Stimulated activated CD8-positive, alpha-beta memory T cell treated with anti-CD3 and anti-CD28 coated beads, Interleukin-12 subunit alpha, Interleukin-12 subunit beta, amount 100 ng/mL, for 24 hours (primary cell): Measurements from ENCODE around the gene ALS2CL.
"Not testable (repeated sequence)": the region's sequence is repeated elsewhere in the genome, so short reads cannot be mapped to it uniquely, and the experiment has no call there.

Experiments used
- DNase-seq: peaks from one replicate; pipeline ENCODE4 v3.0.0-alpha.2; 2020; ENCODE audit errors: extremely low read depth

ALS2CL gene

GRCh38 chr3:46704346-46704745 is 10.9 kb upstream of the ALS2CL start:
- not testable (repeated sequence) for DNase-seq

GRCh38 chr3:46703013-46703520 is 9.6 kb upstream of the ALS2CL start:
- no peak for DNase-seq

GRCh38 chr3:46702246-46703012 is 8.9 kb upstream of the ALS2CL start:
- no peak for DNase-seq

- DNase-seq = no peak
Observed at GRCh38 chr3:46701181-46701939, 7.9 kb upstream of the ALS2CL start, which contains the start of gene TMIE. TSS of gene TMIE (plus strand) at chr3:46701392. CDS start at chr3:46701488, 96 bp downstream.

- DNase-seq = no peak
Observed at GRCh38 chr3:46700772-46701171, 7.3 kb upstream of the ALS2CL start.

- DNase-seq = no peak
Observed at GRCh38 chr3:46699676-46700523, 6.4 kb upstream of the ALS2CL start.

- DNase-seq = no peak
Observed at GRCh38 chr3:46695962-46696894, 2.7 kb upstream of the ALS2CL start.

- no peak for DNase-seq
Observed at GRCh38 chr3:46695177-46695961, 1.9 kb upstream of the ALS2CL start.

GRCh38 chr3:46694520-46694919 is 1.0 kb upstream of the ALS2CL start:
- no peak for DNase-seq

GRCh38 chr3:46693892-46694226 is 380 bp upstream of the ALS2CL start:
- DNase-seq = no peak

GRCh38 chr3:46692566-46692990 is 901 bp downstream of the ALS2CL start:
- no peak for DNase-seq

GRCh38 chr3:46690798-46691197 is 2.7 kb downstream of the ALS2CL start:
- no peak for DNase-seq

GRCh38 chr3:46685446-46685845 is 8.0 kb downstream of the ALS2CL start:
- DNase-seq = no peak

- no peak for DNase-seq
Observed at GRCh38 chr3:46684891-46685290, 8.6 kb downstream of the ALS2CL start.

- DNase-seq = no peak
Observed at GRCh38 chr3:46682974-46683373, 10.5 kb downstream of the ALS2CL start.

GRCh38 chr3:46681856-46682540 is 11.5 kb downstream of the ALS2CL start:
- no peak for DNase-seq

- DNase-seq = no peak
Observed at GRCh38 chr3:46681387-46681786, 12.1 kb downstream of the ALS2CL start.

- DNase-seq = no peak
Observed at GRCh38 chr3:46680298-46680826, 13.1 kb downstream of the ALS2CL start.

GRCh38 chr3:46679681-46680080 is 13.8 kb downstream of the ALS2CL start:
- no peak for DNase-seq
